C4-2B (cell line): ENCODE results near the gene NSG2.

Source experiments
- H3K27ac ChIP-seq: fragments of 450-650 bp; 2 replicates; pipeline ENCODE4 v1.5.1; 2017
- ZFX ChIP-seq: fragments of 450-650 bp; IDR thresholded peaks from 2 replicates; pipeline ENCODE4 v1.6.1; 2017
- TF ChIP-seq, protein P1 (sequence below): fragments of 450-650 bp; conservative IDR thresholded peaks from 2 replicates; pipeline ENCODE4 v1.5.1; 2017; ENCODE audit warnings: mild to moderate bottlenecking

NSG2 gene

DNA sequence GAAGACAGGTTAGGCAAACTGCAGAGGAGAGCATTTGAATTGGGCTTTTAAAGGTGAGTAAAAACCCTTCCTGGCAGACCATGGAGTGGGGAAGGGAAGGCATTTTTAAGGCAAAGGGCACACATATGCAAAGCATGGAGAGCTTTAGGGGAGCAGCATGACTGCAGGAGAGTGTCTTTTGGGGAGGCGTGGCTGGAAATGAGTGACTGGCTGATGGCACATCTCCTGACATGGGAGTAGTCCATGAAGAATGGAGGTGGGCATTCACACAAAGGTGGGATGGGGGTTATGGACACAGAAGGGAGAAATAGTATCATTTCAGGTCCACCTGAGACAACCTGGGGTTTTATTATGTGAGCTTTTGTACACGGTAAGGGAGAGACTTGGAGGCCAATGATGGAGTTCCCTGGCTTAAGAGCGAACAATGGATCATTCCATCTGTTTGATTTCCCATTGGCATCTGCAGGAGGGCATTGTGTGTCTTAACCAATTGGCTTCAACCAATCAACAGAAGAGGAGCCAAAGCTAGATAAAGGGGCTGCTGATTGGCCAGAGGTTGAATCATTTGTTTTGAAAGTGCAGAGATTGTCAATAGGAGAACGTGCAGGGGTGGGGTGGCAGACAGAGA lies 2.1 kb downstream of the NSG2 start:
- H3K27ac ChIP-seq = no peak overlapping the region
- TF ChIP-seq, protein P1, sequence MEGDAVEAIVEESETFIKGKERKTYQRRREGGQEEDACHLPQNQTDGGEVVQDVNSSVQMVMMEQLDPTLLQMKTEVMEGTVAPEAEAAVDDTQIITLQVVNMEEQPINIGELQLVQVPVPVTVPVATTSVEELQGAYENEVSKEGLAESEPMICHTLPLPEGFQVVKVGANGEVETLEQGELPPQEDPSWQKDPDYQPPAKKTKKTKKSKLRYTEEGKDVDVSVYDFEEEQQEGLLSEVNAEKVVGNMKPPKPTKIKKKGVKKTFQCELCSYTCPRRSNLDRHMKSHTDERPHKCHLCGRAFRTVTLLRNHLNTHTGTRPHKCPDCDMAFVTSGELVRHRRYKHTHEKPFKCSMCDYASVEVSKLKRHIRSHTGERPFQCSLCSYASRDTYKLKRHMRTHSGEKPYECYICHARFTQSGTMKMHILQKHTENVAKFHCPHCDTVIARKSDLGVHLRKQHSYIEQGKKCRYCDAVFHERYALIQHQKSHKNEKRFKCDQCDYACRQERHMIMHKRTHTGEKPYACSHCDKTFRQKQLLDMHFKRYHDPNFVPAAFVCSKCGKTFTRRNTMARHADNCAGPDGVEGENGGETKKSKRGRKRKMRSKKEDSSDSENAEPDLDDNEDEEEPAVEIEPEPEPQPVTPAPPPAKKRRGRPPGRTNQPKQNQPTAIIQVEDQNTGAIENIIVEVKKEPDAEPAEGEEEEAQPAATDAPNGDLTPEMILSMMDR = no peak
- TF ChIP-seq ZFX = no peak

DNA sequence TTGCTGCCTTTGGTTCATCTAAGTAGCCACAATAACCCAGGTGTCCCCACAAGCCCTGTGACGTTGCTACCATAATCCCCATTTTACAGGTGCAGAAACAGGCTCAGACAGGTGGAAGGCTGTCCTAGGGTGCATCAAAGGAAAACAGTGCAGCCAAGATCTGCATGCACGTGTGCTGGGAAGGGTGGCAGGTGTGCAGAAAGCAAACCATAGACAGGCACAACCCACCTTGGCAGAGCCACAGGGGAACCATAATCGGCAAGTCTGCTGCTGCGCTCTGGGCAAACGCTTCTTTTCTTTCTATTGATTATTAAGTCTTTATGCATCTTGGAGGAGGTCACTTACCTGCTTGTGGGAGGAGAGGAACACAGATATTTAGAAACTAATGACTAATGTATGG lies 7.1 kb downstream of the NSG2 start:
- TF ChIP-seq, protein P1 = no peak
- no peak for TF ChIP-seq ZFX

DNA sequence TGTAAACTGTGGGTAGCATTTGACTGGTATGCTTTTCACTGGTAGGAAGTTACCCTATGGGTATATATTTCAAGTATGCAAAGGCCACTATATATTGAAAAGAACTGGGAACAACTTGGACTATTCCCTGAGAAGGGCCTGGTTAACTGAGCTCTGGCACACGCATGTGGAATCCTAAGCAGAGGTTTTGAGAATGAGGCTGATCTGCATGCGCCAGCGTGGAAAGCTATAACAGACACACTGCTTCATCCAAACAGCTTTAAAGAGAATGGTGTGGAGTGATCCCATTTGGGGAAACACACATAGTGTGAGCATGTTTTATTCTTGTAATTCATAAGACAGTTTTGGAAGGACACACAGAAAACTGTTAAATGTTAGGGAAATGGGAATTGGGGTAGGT lies 8.4 kb downstream of the NSG2 start:
- TF ChIP-seq, protein P1 = no peak
- no peak for TF ChIP-seq ZFX
- no peak overlapping the region for H3K27ac ChIP-seq

More for the DNA sequence above, 7.1 kb downstream of the NSG2 start:
- no peak overlapping the region for H3K27ac ChIP-seq

DNA sequence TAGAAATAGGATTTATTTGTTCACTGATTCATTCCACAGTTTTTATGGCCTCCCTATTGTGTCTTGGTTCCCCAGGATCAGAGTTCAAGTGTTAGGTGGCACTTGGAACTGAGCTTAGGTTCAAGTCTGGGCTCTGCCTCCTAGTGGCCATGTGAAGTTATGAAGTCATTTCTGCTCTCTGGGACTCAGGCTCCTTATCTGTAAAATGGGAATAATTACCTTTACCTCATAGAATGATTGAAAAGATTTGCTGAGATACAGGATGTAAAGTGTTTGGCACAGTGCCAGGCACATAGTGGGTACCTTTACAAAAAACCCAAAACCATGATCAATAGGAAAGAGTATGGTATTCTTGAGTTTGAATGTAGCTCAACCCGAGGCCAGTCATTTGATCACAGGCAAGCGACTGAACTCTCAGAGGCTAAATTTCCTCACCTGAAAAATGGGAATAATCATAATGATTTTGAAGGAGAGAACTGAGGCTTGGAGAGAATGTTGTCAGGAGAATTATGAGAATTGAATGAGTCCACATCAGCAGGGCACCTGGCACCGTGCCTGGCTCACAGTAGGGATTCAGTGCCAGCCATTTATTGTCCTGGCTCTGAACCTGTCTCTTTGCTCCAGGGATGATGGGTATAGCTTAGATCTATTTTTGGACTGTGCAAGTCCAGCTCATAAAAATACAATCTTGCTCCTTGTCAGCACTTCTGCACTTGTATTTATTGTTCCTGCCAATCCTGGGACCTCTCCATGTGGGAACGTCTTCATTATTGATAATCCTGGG lies 10.8 kb downstream of the NSG2 start:
- TF ChIP-seq, protein P1 = peak; percentile 64
- TF ChIP-seq ZFX = no peak
- no peak overlapping the region; the same call in 1 of the 2 replicates for H3K27ac ChIP-seq

DNA sequence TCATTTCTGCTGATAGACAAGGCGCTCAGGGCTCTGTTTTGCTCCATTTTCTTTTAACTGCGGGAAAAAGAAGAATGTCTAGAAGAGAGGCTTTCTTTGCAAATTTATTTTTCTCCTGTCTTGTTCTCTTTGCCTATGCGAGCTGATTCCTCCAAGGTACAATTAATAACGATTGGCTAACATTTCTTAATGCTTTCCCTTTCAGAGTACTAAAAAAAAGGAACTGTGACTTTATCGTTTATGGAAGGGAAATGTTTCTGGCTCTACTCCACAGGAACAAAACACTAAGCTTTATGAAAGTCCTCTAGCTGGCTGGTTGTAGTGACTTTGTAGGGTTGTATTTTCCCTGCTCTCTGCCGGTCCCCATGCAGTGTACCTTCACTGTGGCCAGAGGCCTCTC lies 11.7 kb downstream of the NSG2 start:
- TF ChIP-seq, protein P1 = no peak
- TF ChIP-seq ZFX = no peak
- H3K27ac ChIP-seq = no peak overlapping the region

DNA sequence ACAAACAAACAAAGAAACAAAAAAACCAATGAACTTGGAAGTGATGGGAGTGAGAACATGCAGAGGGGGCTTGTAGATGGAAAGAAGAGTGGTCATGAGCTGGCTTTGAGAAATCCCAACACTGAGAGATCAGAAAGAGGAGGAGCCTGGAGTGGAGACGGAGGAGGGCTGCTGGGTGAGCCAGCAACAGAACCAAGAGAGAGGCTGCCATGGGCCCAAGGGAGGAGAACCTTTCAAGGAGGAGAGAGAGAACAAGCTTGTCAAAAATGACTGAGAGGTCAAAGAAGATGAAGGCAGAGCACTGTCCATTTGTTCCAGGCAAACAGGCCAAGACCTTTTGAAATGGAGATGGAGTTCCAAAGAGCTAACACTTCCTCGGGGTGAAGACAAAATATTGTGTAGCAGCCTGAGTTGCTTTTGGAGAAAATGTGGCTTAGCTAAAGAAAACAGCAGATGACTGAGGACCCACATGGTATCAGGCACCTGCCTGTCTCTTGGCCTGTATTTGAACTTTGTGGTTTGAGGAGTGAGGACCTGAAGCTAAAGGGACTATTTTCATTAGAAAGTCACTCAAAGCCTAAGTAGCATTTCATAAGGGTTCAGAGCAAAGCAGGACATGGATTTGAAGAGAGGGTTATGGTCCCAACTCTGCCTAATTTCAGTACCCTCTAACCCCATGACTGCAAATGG lies 13.1 kb downstream of the NSG2 start:
- TF ChIP-seq, protein P1 = no peak
- TF ChIP-seq ZFX = no peak
- H3K27ac ChIP-seq = no peak overlapping the region

DNA sequence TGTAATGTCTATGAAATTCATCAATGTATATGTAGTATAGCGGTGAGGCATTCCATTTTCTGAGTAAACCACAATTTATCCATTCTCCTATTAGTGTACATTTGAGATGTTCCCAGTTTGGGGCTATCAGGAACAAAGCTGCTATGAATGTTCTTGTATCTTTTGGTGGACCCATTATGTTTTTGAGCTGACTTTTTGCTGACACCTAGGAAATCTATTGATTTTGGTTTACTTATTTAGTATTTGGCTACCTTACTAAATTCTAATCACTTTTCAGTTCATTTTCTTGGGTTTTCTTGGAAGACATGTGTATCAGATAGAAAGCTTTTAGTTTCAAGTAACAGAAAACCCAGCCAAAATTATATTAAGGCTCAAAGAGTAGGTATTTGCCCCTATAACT lies 13.7 kb downstream of the NSG2 start:
- H3K27ac ChIP-seq = no peak overlapping the region
- TF ChIP-seq, protein P1 = no peak
- no peak for TF ChIP-seq ZFX
